ENCODE measurements around the gene TMC1. TPM values are rescaled to one million over a fixed set of nuclear protein-coding genes. Genes with fewer than 3 reads are reported as not detected.
A peak's percentile ranks its signal among the peaks of the same experiment; 100 is the strongest.

Gene TMC1
- total RNA-seq, 2 experiments from 2014 or later, result not detected

DNA sequence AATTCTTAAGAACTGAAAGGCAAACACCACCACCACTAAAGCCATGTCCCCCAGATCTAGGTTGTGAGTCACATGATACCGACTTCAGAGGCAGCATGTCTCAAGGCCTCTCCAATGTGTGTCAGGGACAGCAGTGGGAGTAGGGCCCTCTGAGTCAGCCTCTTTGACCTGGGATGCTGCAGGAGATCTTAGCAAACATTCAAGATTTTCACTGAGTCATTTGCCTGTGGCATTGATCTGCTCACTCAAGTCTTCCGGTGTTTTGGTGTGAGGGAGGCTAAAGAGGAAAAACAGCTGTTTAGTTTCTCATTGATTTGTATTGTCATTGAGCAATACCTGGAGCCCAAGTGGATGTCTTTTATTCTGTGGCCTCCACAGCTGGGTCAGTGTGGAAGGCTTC is 36.1 kb downstream of the TMC1 start:
- Mint-ChIP-seq H3K27me3 (ENCODE audit: low read depth) (no peaks in the 10 kb centered on the region), H3K9me3 (no peaks in the 10 kb centered on the region), H3K4me1 (ENCODE audit: low read depth) (peaks cover 11% of the 10 kb centered on the region), H3K36me3 (ENCODE audit: low read depth) (no peaks in the 10 kb centered on the region), H3K4me3 (no peak overlapping the region), H3K27ac (no peak overlapping the region)
- DNase-seq, result peak; percentile 39
- CTCF ChIA-PET, result no interaction called here
- intact Hi-C loops (cut with micrococcal nuclease), result loop anchor here (1.0 kb wide), 1 partner anchor 30 kb away; no protein-coding TSS in a partner anchor

- CTCF ChIA-PET, result no interaction called here
Measured at GRCh38 chr9:72560086-72560485, 38.7 kb downstream of the TMC1 start.

GRCh38 chr9:72563806-72564205 is 42.4 kb downstream of the TMC1 start:
- no peaks in the 10 kb centered on the region for H3K4me1 Mint-ChIP-seq (ENCODE audit: low read depth)
- H3K27ac Mint-ChIP-seq, result no peak overlapping the region
- intact Hi-C loops (cut with micrococcal nuclease), result no loop called here
- no peak overlapping the region for H3K4me3 Mint-ChIP-seq
- peaks cover 4% of the 10 kb centered on the region for H3K9me3 Mint-ChIP-seq
- H3K36me3 Mint-ChIP-seq (ENCODE audit: low read depth), result no peaks in the 10 kb centered on the region
- no peak for DNase-seq
- no peaks in the 10 kb centered on the region for H3K27me3 Mint-ChIP-seq (ENCODE audit: low read depth)
- CTCF ChIA-PET, result interaction anchor here (0.6 kb wide), 1 partner anchor 34 kb away, joined by 3 read pairs; no protein-coding TSS in a partner anchor

More at GRCh38 chr9:72560086-72560485, 38.7 kb downstream of the TMC1 start:
- H3K27ac Mint-ChIP-seq, result no peak overlapping the region
- no peak overlapping the region for H3K4me3 Mint-ChIP-seq
- H3K9me3 Mint-ChIP-seq, result no peaks in the 10 kb centered on the region
- peaks cover 11% of the 10 kb centered on the region for H3K4me1 Mint-ChIP-seq (ENCODE audit: low read depth)
- H3K36me3 Mint-ChIP-seq (ENCODE audit: low read depth), result no peaks in the 10 kb centered on the region
- intact Hi-C loops (cut with micrococcal nuclease), result no loop called here
- no peak for DNase-seq
- H3K27me3 Mint-ChIP-seq (ENCODE audit: low read depth), result no peaks in the 10 kb centered on the region

DNA sequence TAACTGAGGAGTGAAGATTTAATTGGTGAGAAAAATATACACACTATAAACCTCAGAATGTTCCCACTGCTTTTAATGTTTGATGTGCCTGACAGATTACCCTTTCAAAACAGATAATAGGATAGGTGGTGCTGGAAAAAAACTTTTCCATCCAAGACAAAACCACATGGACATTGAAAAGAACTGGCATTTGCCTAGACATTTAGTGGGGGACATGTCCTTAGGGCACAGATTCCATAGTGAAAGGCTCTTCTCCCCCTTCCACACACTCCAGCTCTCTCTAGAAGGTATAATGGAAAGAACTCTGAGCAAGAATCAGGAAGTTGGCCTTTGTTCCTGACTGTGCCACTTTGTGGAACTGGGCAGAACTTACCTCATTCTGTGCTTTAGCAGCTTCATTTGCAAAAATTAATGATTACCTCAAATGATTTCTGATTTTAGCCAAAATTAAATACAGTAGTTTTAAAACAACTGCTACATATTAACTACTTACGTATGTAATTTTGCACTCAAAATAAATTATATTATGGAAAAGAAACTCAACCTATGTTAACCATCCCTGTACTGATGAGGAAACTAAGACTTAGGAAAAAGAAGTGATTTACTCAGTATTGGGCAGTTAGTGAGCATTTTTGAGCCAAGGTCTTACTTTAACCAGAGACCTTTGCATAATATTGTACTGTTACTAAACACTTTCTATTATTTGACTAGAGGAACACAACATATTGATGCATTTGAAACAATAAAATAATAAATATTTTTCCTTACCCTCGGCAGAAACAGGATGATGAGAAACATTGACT is 43.3 kb downstream of the TMC1 start:
- CTCF ChIA-PET, result no interaction called here
- intact Hi-C loops (cut with micrococcal nuclease), result no loop called here
- H3K9me3 Mint-ChIP-seq, result peaks cover 4% of the 10 kb centered on the region
- H3K4me3 Mint-ChIP-seq, result no peak overlapping the region
- no peaks in the 10 kb centered on the region for H3K4me1 Mint-ChIP-seq (ENCODE audit: low read depth)
- no peak overlapping the region for H3K27ac Mint-ChIP-seq
- H3K27me3 Mint-ChIP-seq (ENCODE audit: low read depth), result peaks cover 2% of the 10 kb centered on the region
- DNase-seq, result no peak
- H3K36me3 Mint-ChIP-seq (ENCODE audit: low read depth), result no peaks in the 10 kb centered on the region

- H3K4me1 Mint-ChIP-seq (ENCODE audit: low read depth), result no peaks in the 10 kb centered on the region
- intact Hi-C loops (cut with micrococcal nuclease), result no loop called here
- DNase-seq, result no peak
- no peak overlapping the region for H3K27ac Mint-ChIP-seq
- H3K9me3 Mint-ChIP-seq, result peaks cover 4% of the 10 kb centered on the region
- H3K36me3 Mint-ChIP-seq (ENCODE audit: low read depth), result no peaks in the 10 kb centered on the region
- CTCF ChIA-PET, result no interaction called here
- peaks cover 2% of the 10 kb centered on the region for H3K27me3 Mint-ChIP-seq (ENCODE audit: low read depth)
- H3K4me3 Mint-ChIP-seq, result no peak overlapping the region
Measured at GRCh38 chr9:72565535-72565934, 44.1 kb downstream of the TMC1 start.

DNA sequence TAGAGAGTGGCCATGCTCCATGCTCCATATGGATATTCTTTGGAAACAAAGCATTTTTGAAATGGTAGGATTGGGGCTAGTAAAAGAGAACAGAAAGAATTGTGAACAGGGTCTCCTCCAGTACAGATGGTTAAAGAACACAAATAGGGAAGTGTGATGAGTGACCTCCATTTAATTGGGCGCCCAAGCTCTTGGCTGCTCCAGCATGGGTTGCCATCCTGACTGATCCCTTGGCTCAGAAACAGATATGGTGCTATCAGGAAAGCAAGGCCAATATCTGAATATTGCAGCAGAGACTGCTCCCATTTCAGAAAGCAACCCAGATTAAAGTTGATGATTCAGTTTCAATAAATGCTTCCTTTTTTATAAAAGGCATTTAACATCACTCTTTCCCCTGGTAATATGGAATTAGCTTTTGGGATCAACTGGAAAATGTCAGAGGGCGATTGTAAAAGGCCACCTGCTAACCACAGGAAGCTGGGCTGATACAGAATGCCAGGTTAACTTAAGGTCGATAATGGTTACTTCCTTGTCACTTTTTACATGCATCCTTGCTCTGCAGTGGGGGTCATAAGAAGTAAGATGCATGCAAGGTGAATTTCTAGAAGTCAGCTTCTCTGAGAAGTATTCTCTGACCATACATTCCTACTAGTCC is 52.9 kb downstream of the TMC1 start:
- no peak for DNase-seq
- CTCF ChIA-PET, result interaction anchor here (1.0 to 1.1 kb wide), 2 partner anchors 18 to 253 kb away, joined by 3 read pairs; no protein-coding TSS in a partner anchor
- H3K36me3 Mint-ChIP-seq (ENCODE audit: low read depth), result no peaks in the 10 kb centered on the region
- H3K9me3 Mint-ChIP-seq, result no peaks in the 10 kb centered on the region
- H3K4me1 Mint-ChIP-seq (ENCODE audit: low read depth), result peaks cover 1% of the 10 kb centered on the region
- H3K27me3 Mint-ChIP-seq (ENCODE audit: low read depth), result peaks cover 6% of the 10 kb centered on the region
- intact Hi-C loops (cut with micrococcal nuclease), result no loop called here
- no peak overlapping the region for H3K27ac Mint-ChIP-seq
- no peak overlapping the region for H3K4me3 Mint-ChIP-seq

- H3K4me3 Mint-ChIP-seq, result no peak overlapping the region
- H3K9me3 Mint-ChIP-seq, result no peaks in the 10 kb centered on the region
- CTCF ChIA-PET, result interaction anchor here (0.9 kb wide), 1 partner anchor 32 kb away, joined by 3 read pairs; no protein-coding TSS in a partner anchor
- peaks cover 6% of the 10 kb centered on the region for H3K4me1 Mint-ChIP-seq (ENCODE audit: low read depth)
- peaks cover 4% of the 10 kb centered on the region for H3K27me3 Mint-ChIP-seq (ENCODE audit: low read depth)
- no peak for DNase-seq
- H3K27ac Mint-ChIP-seq, result no peak overlapping the region
- intact Hi-C loops (cut with micrococcal nuclease), result no loop called here
- no peaks in the 10 kb centered on the region for H3K36me3 Mint-ChIP-seq (ENCODE audit: low read depth)
Measured at GRCh38 chr9:72575666-72576065, 54.3 kb downstream of the TMC1 start.

- no peaks in the 10 kb centered on the region for H3K9me3 Mint-ChIP-seq
- peak overlapping the region; percentile 26 for H3K27ac Mint-ChIP-seq
- H3K4me1 Mint-ChIP-seq (ENCODE audit: low read depth), result peaks cover 6% of the 10 kb centered on the region
- intact Hi-C loops (cut with micrococcal nuclease), result no loop called here
- H3K36me3 Mint-ChIP-seq (ENCODE audit: low read depth), result no peaks in the 10 kb centered on the region
- H3K4me3 Mint-ChIP-seq, result no peak overlapping the region
- peaks cover 4% of the 10 kb centered on the region for H3K27me3 Mint-ChIP-seq (ENCODE audit: low read depth)
- DNase-seq, result no peak
- CTCF ChIA-PET, result interaction anchor here (0.9 kb wide), 1 partner anchor 32 kb away, joined by 3 read pairs; no protein-coding TSS in a partner anchor
Measured at GRCh38 chr9:72576087-72576486, 54.7 kb downstream of the TMC1 start.

DNA sequence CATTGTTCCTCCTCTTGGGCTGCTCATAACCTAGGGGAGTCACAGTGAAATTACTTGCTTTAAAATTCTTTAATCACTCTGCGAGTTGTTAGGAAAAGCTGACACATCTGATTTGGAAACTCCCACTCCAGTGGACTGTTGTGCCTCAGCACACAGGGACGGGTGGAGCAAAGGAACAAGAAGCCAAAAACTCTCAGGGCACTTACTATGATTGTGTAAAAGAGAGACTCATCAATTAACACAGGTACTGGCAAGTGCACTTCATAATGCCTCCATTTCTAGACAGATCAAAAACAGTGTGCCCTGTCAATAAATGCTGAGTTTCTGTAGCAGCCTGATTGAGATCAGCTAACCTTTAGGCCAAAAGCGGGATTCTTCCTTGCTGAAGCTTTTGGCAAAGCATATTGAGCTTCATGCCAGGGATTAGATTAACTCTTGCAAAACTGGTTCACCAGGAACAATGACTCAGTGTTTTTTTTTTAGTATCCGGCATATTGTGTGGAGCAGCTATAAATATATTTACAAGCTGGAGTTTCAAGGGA is 55.9 kb downstream of the TMC1 start:
- no peak overlapping the region for H3K27ac Mint-ChIP-seq
- no peak overlapping the region for H3K4me3 Mint-ChIP-seq
- DNase-seq, result no peak
- H3K9me3 Mint-ChIP-seq, result no peaks in the 10 kb centered on the region
- no peaks in the 10 kb centered on the region for H3K36me3 Mint-ChIP-seq (ENCODE audit: low read depth)
- peaks cover 4% of the 10 kb centered on the region for H3K27me3 Mint-ChIP-seq (ENCODE audit: low read depth)
- peaks cover 6% of the 10 kb centered on the region for H3K4me1 Mint-ChIP-seq (ENCODE audit: low read depth)
- intact Hi-C loops (cut with micrococcal nuclease), result no loop called here
- CTCF ChIA-PET, result interaction anchor here (0.8 to 2.5 kb wide), 2 partner anchors 13 to 296 kb away, joined by 3 to 15 read pairs; no protein-coding TSS in a partner anchor

DNA sequence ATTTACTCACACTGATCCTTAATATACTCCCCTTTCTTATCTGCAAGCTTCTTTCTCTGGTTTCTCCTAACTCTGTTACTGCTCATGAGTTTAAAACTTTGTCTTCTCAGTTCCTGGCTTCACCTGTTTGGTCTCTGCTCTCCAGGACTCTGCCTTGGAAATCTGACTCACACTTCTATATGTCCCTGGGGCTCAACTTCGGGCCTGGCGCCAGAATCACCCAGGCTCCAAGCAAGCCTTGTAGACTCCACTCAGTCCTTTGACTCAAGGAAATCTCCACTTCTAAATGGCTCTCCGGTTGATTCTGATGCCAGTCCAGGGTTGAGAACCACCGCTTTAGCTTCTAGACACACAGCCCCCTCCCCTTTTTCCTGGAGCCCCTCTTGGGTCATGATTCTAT is 57.8 kb downstream of the TMC1 start:
- Mint-ChIP-seq H3K4me1 (ENCODE audit: low read depth) (peaks cover 6% of the 10 kb centered on the region), H3K9me3 (no peaks in the 10 kb centered on the region), H3K36me3 (ENCODE audit: low read depth) (no peaks in the 10 kb centered on the region), H3K4me3 (no peak overlapping the region), H3K27me3 (ENCODE audit: low read depth) (peaks cover 2% of the 10 kb centered on the region), H3K27ac (no peak overlapping the region)
- CTCF ChIA-PET, result interaction anchor here (1.1 to 2.5 kb wide), 2 partner anchors 13 to 298 kb away, joined by 4 to 15 read pairs; no protein-coding TSS in a partner anchor
- no peak for DNase-seq
- intact Hi-C loops (cut with micrococcal nuclease), result no loop called here

- H3K4me1 Mint-ChIP-seq (ENCODE audit: low read depth), result peaks cover 6% of the 10 kb centered on the region
Measured at GRCh38 chr9:72579880-72580550, 58.6 kb downstream of the TMC1 start.

GRCh38 chr9:72581694-72582093 is 60.3 kb downstream of the TMC1 start:
- CTCF ChIA-PET, result no interaction called here
- intact Hi-C loops (cut with micrococcal nuclease), result loop anchor here (10.0 kb wide), 1 partner anchor 573 kb away; the partner anchor contains the start of gene ANXA1
- H3K4me1 Mint-ChIP-seq (ENCODE audit: low read depth), result peaks cover 12% of the 10 kb centered on the region
- H3K9me3 Mint-ChIP-seq, result no peaks in the 10 kb centered on the region
- peak; percentile 9 for DNase-seq
- H3K27me3 Mint-ChIP-seq (ENCODE audit: low read depth), result no peaks in the 10 kb centered on the region
- no peaks in the 10 kb centered on the region for H3K36me3 Mint-ChIP-seq (ENCODE audit: low read depth)
- H3K4me3 Mint-ChIP-seq, result no peak overlapping the region
- H3K27ac Mint-ChIP-seq, result no peak overlapping the region

More at GRCh38 chr9:72579880-72580550, 58.6 kb downstream of the TMC1 start:
- Mint-ChIP-seq H3K9me3 (no peaks in the 10 kb centered on the region), H3K4me3 (no peak overlapping the region), H3K36me3 (ENCODE audit: low read depth) (no peaks in the 10 kb centered on the region), H3K27me3 (ENCODE audit: low read depth) (no peaks in the 10 kb centered on the region), H3K27ac (no peak overlapping the region)
- CTCF ChIA-PET, result no interaction called here
- intact Hi-C loops (cut with micrococcal nuclease), result loop anchor here (10.0 kb wide), 1 partner anchor 575 kb away; the partner anchor contains the start of gene ANXA1
- DNase-seq, result no peak

All from activated naive CD4-positive, alpha-beta T cell treated with anti-CD3 and anti-CD28 coated beads for 36 hours (primary cell).